GM23248 (cell line): ENCODE measurements around the gene SIX5.

Source experiments
- EZH2 ChIP-seq: fragments of 200-600 bp; sonication (generic); IDR thresholded peaks from 2 replicates; pipeline ENCODE4 v1.6.1; 2018; ENCODE audit warnings: antibody characterized with exemption, mild to moderate bottlenecking; ENCODE audit not compliant: insufficient read depth, poor library complexity, severe bottlenecking
- EZH2phosphoT487 ChIP-seq: fragments of 200-600 bp; sonication (generic); IDR thresholded peaks from 2 replicates; pipeline ENCODE4 v1.6.1; 2018; ENCODE audit warnings: antibody characterized with exemption, moderate library complexity, mild to moderate bottlenecking, low read depth; ENCODE audit not compliant: insufficient read depth

- TF ChIP-seq EZH2phosphoT487 (no peak), EZH2 (no peak)
These were observed 2.1 kb downstream of the SIX5 start for GRCh38 chr19:45766869-45767346.
